HepG2 (cell line): ENCODE data around the gene KMT2A. TPM values are rescaled to one million over a fixed set of nuclear protein-coding genes. Genes with fewer than 3 reads are reported as not detected.

Source experiments
- ADNP ChIP-seq: sonication (generic); formaldehyde crosslinking; IDR thresholded peaks from 2 replicates; pipeline ENCODE4 v1.4.0; 2020; ENCODE audit warnings: missing genetic modification reagents
- AGO2 ChIP-seq: fragments of 200-400 bp; formaldehyde crosslinking; optimal IDR thresholded peaks from 2 replicates; pipeline ENCODE3; 2017; ENCODE audit warnings: mild to moderate bottlenecking, low read depth, low read length, moderate library complexity
- GFI1 ChIP-seq: sonication (generic); formaldehyde crosslinking; IDR thresholded peaks from 2 replicates; pipeline ENCODE4 v1.5.0; 2020; ENCODE audit warnings: missing genetic modification reagents, mild to moderate bottlenecking, borderline replicate concordance
- HNRNPL ChIP-seq: fragments of 200-400 bp; formaldehyde crosslinking; IDR thresholded peaks from 2 replicates; pipeline ENCODE4 v1.6.1; 2017; ENCODE audit warnings: mild to moderate bottlenecking, low read depth, low read length
- MEIS1 ChIP-seq: sonication (generic); formaldehyde crosslinking; IDR thresholded peaks from 2 replicates; pipeline ENCODE4 v1.9.0; 2021; ENCODE audit warnings: mild to moderate bottlenecking, missing genetic modification reagents, moderate library complexity, borderline replicate concordance
- NR2F1 ChIP-seq, 2 experiments: fragments of 450-650 bp in 1 of 2; formaldehyde crosslinking in 1 of 2; IDR thresholded peaks; 2 replicates each; pipeline versions ENCODE4 v1.5.0 to v1.6.1; 2016 to 2020; ENCODE audit warnings: mild to moderate bottlenecking in 1 of 2, missing compliant biosample characterization in 1 of 2, missing genetic modification reagents in 1 of 2, moderate library complexity in 1 of 2
- PRDM10 ChIP-seq: sonication (generic); formaldehyde crosslinking; IDR thresholded peaks from 2 replicates; pipeline ENCODE4 v1.4.0; 2020; ENCODE audit warnings: low read depth, missing genetic modification reagents
- RXRB ChIP-seq: IDR thresholded peaks from 2 replicates; pipeline ENCODE4 v1.6.1; 2016; ENCODE audit warnings: borderline replicate concordance, missing genetic modification reagents, missing compliant biosample characterization
- U2AF1 ChIP-seq: fragments of 200-400 bp; formaldehyde crosslinking; optimal IDR thresholded peaks from 2 replicates; pipeline ENCODE3; 2017; ENCODE audit warnings: mild to moderate bottlenecking, low read depth, low read length
- ZNF253 ChIP-seq: sonication (generic); formaldehyde crosslinking; IDR thresholded peaks from 2 replicates; pipeline ENCODE4 v1.8.0; 2022; ENCODE audit warnings: mild to moderate bottlenecking, missing genetic modification reagents, borderline replicate concordance
- ZNF383 ChIP-seq: sonication (generic); formaldehyde crosslinking; IDR thresholded peaks from 2 replicates; pipeline ENCODE4 v1.4.0; 2020; ENCODE audit warnings: missing genetic modification reagents, mild to moderate bottlenecking, borderline replicate concordance
- ZNF414 ChIP-seq: sonication (generic); formaldehyde crosslinking; IDR thresholded peaks from 2 replicates; pipeline ENCODE4 v1.5.0; 2020; ENCODE audit warnings: missing genetic modification reagents
- ZNF672 ChIP-seq: sonication (generic); formaldehyde crosslinking; IDR thresholded peaks from 2 replicates; pipeline ENCODE4 v1.8.1; 2022; ENCODE audit warnings: missing genetic modification reagents
- polyA plus RNA-seq, 8 experiments: library from polyadenylated mRNA; depleted of rRNA in 3 of 8; stranded (reverse) in 7 of 8; unstranded in 1 of 8; fragments of >200 nt; fragmentation: Illumina TruSeq in 4 of 8; extraction: Trizol in 4 of 8; gene quantifications; 2 replicates each; pipeline versions ENCODE4 v1.2.1 to v1.2.3, GENCODE V29; 2011 to 2016; ENCODE audit warnings: low read depth in 4 of 8, missing spikeins in 1 of 8, mixed read lengths in 1 of 8; ENCODE audit not compliant: insufficient read depth in 1 of 8
- total RNA-seq, 5 experiments: library from RNA; depleted of rRNA; stranded (reverse); fragments of >200 nt; fragmentation: Illumina TruSeq; extraction: Trizol; gene quantifications; 2 replicates each; pipeline ENCODE4 v1.2.3, GENCODE V29; 2016; ENCODE audit warnings: low read depth in 1 of 5
- TF ChIP-seq, protein P1 (sequence below): sonication (generic); formaldehyde crosslinking; IDR thresholded peaks from 2 replicates; pipeline ENCODE4 v1.8.1; 2023; ENCODE audit warnings: mild to moderate bottlenecking, missing genetic modification reagents
- TF ChIP-seq, protein P2 (sequence below): sonication (generic); formaldehyde crosslinking; IDR thresholded peaks from 2 replicates; pipeline ENCODE4 v1.4.0; 2020; ENCODE audit warnings: missing genetic modification reagents, mild to moderate bottlenecking, borderline replicate concordance
- TF ChIP-seq, protein P3 (sequence below): sonication (generic); formaldehyde crosslinking; IDR thresholded peaks from 2 replicates; pipeline ENCODE4 v1.4.0; 2020; ENCODE audit warnings: mild to moderate bottlenecking, missing genetic modification reagents
- TF ChIP-seq, protein P4 (sequence below): sonication (generic); formaldehyde crosslinking; IDR thresholded peaks from 2 replicates; pipeline ENCODE4 v1.4.0; 2020; ENCODE audit warnings: missing genetic modification reagents

Gene KMT2A
- total and polyA plus RNA-seq, 2 of the 13 experiments (the other 11 are each of a cell fraction or from before 2014, with no cell fraction given) = 12.4 to 20.0 TPM

DNA sequence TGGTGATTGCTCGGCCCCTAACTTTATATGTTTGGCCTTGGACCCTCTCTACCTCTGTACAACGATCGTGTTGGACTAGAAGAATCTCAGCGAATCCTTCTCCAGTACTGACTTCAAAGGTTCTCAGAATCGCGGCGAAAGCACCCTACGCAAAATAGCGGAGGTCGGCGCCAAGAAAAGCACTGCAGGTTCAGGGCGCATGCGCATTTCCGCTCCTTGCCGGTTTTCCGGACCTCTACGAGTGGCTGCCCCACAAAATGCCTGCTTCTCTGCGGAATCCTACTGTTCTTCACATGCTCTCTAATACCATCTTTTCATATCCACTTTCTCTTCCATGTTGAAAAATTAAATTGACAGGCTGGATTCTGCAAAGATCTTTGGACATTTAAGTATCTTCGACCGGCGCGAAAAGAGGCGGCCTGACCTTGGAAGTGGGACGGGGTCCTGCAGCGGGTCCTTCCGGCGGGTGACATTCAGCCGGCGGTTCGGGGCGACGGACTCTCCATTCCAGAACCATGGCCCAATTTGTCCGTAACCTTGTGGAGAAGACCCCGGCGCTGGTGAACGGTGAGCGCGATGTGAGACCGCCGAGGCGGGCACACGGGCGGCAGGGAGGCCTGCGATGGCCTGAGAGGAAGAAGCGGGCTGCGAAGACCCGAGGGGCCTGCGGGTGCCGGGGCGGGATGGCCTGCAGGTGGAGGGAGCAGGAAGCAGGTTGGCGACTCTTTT lies 35.0 kb upstream of the KMT2A start, which contains the start of gene ATP5MG (continued):
- no peak for TF ChIP-seq ZNF253 (CRISPR knock-in tag)
- TF ChIP-seq AGO2 = peak; percentile 60
- no peak for TF ChIP-seq ADNP (CRISPR knock-in tag)
- TF ChIP-seq U2AF1 = no peak
- no peak for TF ChIP-seq ZNF672 (CRISPR knock-in tag)
- TF ChIP-seq ZNF383 (CRISPR knock-in tag) = no peak
- TF ChIP-seq, protein P1, sequence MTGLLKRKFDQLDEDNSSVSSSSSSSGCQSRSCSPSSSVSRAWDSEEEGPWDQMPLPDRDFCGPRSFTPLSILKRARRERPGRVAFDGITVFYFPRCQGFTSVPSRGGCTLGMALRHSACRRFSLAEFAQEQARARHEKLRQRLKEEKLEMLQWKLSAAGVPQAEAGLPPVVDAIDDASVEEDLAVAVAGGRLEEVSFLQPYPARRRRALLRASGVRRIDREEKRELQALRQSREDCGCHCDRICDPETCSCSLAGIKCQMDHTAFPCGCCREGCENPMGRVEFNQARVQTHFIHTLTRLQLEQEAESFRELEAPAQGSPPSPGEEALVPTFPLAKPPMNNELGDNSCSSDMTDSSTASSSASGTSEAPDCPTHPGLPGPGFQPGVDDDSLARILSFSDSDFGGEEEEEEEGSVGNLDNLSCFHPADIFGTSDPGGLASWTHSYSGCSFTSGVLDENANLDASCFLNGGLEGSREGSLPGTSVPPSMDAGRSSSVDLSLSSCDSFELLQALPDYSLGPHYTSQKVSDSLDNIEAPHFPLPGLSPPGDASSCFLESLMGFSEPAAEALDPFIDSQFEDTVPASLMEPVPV (CRISPR knock-in tag) = no peak
- TF ChIP-seq, protein P2, sequence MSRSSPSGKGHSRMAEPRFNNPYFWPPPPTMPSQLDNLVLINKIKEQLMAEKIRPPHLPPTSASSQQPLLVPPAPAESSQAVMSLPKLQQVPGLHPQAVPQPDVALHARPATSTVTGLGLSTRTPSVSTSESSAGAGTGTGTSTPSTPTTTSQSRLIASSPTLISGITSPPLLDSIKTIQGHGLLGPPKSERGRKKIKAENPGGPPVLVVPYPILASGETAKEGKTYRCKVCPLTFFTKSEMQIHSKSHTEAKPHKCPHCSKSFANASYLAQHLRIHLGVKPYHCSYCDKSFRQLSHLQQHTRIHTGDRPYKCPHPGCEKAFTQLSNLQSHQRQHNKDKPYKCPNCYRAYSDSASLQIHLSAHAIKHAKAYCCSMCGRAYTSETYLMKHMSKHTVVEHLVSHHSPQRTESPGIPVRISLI (CRISPR knock-in tag) = no peak
- TF ChIP-seq MEIS1 (CRISPR knock-in tag) = no peak
- no peak for TF ChIP-seq ZNF414 (CRISPR knock-in tag)
- TF ChIP-seq, protein P3, sequence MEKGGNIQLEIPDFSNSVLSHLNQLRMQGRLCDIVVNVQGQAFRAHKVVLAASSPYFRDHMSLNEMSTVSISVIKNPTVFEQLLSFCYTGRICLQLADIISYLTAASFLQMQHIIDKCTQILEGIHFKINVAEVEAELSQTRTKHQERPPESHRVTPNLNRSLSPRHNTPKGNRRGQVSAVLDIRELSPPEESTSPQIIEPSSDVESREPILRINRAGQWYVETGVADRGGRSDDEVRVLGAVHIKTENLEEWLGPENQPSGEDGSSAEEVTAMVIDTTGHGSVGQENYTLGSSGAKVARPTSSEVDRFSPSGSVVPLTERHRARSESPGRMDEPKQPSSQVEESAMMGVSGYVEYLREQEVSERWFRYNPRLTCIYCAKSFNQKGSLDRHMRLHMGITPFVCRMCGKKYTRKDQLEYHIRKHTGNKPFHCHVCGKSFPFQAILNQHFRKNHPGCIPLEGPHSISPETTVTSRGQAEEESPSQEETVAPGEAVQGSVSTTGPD (CRISPR knock-in tag) = no peak
- TF ChIP-seq PRDM10 (CRISPR knock-in tag) = peak; percentile 96
- peak; percentile 40; the same call in 1 of the 2 replicates for TF ChIP-seq GFI1 (CRISPR knock-in tag)
- TF ChIP-seq, protein P4, sequence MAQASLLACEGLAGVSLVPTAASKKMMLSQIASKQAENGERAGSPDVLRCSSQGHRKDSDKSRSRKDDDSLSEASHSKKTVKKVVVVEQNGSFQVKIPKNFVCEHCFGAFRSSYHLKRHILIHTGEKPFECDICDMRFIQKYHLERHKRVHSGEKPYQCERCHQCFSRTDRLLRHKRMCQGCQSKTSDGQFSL (CRISPR knock-in tag) = no peak
- TF ChIP-seq HNRNPL = no peak
- TF ChIP-seq NR2F1 (CRISPR knock-in tag; IDR thresholded peaks at IDR 0.05) = no peak
- TF ChIP-seq RXRB (CRISPR knock-in tag) = peak; percentile 36
